ENCODE data around the gene TESK1.
A peak's percentile ranks its signal among the peaks of the same experiment; 100 is the strongest.
"Not testable (repeated sequence)": the region's sequence is repeated elsewhere in the genome, so short reads cannot be mapped to it uniquely, and the experiment has no call there.

The TESK1 gene

GRCh38 chr9:35615981-35616680, 11.1 kb downstream of the TESK1 start:
- DNase-seq (ENCODE audit: low spot score): no peak

- DNase-seq (ENCODE audit: low spot score): peak; percentile 75
Observed at GRCh38 chr9:35616681-35617459, 11.8 kb downstream of the TESK1 start.

- DNase-seq (ENCODE audit: low spot score): no peak
Observed at GRCh38 chr9:35617548-35617947, 12.5 kb downstream of the TESK1 start.

- DNase-seq (ENCODE audit: low spot score): no peak
Observed at GRCh38 chr9:35618325-35618727, 13.3 kb downstream of the TESK1 start, which contains the start of gene CD72. TSS of gene CD72 (minus strand) at chr9:35618413. CDS start at chr9:35618303, 110 bp downstream.

DNA sequence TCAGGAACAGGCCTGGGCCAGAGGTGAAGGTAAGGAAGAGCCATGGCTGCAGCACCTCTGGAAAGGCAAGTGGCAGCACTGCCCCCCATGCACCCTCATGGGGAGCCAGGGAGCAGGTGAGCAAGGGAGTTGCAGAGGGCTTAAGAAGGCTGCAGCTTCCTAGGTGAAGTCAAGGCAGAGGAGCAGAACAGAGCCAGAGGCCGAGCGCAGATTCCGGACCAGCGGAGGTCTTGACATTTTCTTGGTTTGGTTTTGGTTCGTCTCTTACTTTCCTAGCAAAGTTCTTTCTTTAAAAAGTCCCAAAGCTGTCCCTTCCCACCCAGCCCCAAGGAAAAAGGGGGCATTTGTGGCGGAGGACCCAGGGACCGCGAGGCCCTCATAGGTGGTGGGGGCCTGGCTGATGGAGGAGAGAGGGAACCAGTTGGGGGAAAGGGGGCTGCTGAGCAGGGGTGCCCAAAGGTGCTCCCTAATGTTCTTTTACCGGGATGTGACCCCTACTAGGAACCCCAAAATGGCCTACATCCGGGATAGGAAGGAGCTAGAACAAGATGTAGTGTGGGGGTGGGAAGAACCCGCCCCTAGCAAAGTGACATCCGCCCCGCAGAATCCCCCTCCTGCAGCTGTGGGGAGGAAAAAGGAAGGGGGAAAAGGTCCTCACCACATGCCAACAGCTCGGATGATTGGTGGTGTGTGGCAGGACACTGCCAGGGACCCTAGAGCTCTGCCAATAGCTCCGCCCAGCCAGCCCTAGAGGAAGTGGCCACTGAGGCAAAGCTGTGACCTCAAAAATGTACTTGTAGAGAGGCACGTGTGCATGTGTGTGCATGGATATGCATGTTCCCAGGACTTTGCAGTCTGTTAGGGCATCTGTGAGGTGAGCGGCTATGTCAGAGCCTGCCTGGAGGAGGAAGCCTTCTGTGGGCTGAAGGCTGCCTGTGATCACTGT, 14.1 kb downstream of the TESK1 start:
- DNase-seq (ENCODE audit: low spot score): no peak

GRCh38 chr9:35619800-35620158, 14.7 kb downstream of the TESK1 start:
- no peak for DNase-seq (ENCODE audit: low spot score)

DNA sequence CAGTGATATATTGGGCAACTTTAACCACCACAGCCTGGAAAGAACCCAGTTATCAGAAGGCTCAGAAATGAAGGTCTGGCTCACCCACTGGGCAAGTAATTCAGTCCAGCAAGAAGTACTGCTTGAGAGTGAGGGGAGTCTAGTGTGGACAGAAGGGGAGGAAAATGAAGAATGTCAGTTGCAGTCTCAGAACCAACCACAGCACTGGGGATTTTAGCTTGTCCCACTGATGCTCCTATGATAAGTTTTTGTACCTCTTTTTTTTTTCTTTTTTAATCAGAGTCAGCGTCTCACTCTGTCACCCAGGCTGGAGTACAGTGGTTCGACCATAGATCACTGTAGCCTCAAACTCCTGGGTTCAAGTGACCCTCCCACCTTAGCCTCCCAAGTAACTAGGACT, 22.5 kb downstream of the TESK1 start:
- no peak for DNase-seq (ENCODE audit: low spot score)

GRCh38 chr9:35628389-35628991, 23.4 kb downstream of the TESK1 start:
- DNase-seq (ENCODE audit: low spot score): no peak

GRCh38 chr9:35629597-35629996, 24.5 kb downstream of the TESK1 start:
- DNase-seq (ENCODE audit: low spot score): no peak

GRCh38 chr9:35635730-35636129, 30.7 kb downstream of the TESK1 start:
- DNase-seq (ENCODE audit: low spot score): no peak

DNA sequence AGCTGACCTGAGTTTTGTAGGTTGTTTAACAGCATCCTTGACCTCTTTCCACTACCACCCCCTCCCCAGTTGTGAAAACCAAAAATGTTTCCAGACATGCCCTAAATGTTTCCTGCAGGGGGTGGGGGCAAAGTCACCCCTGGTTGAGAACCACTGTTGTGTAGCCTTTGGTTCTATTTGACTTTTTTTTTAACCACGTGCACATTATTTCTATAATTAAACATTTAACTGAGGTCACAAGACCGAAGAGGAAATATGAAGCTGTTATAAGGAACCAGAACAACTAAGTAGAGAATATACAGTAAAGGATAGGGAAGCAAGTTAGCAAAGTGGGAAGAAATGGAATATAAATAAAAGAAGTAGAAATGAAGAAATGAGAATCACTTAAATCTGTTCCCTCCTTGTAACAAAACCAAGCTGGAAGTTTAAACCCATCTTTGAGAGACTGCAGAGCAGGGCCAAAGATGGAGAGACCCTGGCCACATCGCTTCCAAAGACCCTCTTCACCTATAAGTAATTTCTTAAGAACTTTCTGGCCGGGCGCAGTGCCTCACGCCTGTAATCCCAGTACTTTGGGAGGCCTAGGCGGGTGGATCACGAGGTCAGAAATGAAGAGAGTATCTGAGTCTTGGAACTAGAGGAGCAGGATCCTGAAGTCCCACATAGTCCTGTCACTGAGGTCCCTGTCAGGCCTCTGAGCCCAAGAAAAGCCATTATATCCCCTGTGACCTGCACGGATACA, 31.2 kb downstream of the TESK1 start:
- DNase-seq (ENCODE audit: low spot score): no peak

GRCh38 chr9:35636877-35637246, 31.8 kb downstream of the TESK1 start:
- DNase-seq (ENCODE audit: low spot score): not testable (repeated sequence)

DNA sequence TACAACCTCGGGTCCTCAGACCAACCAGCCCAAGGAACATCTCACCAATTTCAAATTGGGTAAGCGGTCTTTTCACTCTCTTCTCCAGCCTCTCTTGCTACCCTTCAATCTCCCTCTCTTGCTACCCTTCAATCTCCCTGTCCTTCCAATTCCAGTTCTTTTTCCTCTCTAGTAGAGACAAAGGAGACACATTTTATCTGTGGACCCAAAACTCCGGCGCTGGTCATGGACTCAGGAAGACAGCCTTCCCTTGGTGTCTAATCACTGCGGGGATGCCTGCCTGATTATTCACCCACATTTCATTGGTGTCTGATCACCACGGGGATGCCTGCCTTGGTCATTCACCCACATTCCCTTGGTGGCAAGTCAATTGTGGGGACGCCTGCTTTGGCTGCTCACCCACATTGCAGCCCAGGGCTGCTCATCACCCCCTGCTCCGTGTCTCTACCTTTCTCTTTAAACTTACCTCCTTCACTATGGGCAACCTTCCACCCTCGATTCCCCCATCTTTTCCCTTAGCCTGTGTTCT, 32.4 kb downstream of the TESK1 start:
- DNase-seq (ENCODE audit: low spot score): not testable (repeated sequence)

DNA sequence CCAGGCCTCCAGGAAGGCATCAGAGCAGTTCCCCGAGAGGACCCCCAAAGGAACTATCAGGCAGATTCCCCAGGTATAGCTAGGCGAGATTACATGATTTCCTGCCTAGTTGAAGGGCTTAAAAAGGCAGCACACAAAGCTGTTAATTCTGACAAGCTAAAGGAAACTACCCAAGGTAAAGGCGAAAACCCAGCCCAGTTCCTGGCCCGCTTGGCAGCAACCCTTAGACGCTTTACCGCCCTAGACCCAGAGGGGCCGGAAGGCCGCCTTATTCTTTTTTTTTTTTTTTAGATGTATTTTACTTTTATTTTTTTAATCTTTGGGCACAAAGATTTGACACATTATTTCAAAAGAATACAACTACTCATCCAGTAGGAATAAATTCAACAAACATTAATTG, 33.7 kb downstream of the TESK1 start:
- DNase-seq (ENCODE audit: low spot score): not testable (repeated sequence)

DNA sequence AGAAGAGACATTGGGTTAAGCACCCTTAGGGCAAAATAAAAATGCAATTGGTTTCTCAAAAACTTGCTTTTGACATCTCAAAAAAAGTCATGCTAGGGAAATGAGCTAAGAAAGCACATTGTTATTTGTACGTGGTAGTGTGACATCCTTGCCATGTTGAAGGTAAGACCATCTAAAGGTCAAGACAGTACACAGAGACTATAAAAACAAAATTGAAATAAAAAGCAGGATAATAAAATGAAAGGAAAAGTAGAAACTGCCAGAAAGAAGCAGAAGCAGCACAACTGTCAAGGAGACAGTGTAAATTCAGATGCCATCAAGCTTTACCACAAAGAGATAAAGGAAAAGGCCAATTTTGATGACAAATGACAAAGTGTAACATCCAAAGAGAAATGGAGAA, 34.2 kb downstream of the TESK1 start:
- not testable (repeated sequence) for DNase-seq (ENCODE audit: low spot score)

GRCh38 chr9:35639631-35640030, 34.6 kb downstream of the TESK1 start:
- DNase-seq (ENCODE audit: low spot score): no peak

- DNase-seq (ENCODE audit: low spot score): not testable (repeated sequence)
Observed at GRCh38 chr9:35640431-35640830, 35.4 kb downstream of the TESK1 start.

DNA sequence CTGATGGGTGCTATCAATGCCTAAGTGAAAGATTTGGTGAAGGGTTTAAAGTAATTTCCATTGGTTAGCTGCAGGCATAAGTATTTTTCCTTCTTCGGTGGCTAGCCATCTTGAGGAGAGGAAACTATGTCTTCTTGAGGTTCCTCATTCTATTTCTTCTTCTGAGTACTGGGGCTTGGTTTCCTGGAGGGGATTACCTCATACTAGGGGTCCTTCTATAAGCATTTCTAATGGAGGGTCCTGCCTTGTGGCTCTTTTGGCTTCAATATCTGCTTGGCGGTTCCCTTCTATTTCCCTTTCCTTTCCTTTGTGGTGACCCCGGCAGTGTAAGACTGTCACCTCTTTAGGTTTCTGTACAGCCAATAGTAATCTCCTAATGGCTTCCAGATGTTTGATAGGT, 36.4 kb downstream of the TESK1 start:
- not testable (repeated sequence) for DNase-seq (ENCODE audit: low spot score)

GRCh38 chr9:35643046-35643445, 38.0 kb downstream of the TESK1 start:
- DNase-seq (ENCODE audit: low spot score): no peak

GRCh38 chr9:35645736-35646135, 40.7 kb downstream of the TESK1 start:
- DNase-seq (ENCODE audit: low spot score): not testable (repeated sequence)

DNA sequence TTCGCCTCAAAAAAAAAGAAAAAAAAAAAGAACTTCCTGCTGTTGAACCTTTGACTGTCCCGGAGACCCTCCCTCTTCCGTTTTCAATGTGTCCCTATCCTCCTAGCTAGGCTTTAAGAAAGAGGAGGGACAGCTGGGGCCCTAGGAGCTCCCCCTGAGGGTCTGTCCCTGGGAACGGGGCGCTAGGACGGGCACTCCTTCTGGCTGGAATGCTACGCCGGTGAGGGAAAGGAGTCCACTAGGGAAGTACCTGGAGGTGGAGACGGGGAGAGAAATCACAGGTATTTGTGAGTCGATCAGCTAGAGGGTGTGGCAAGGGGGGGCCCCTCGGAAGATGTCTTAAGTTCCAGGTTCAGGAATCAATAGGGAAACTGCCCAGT, 41.1 kb downstream of the TESK1 start:
- no peak for DNase-seq (ENCODE audit: low spot score)

Data from AG08396 (cell line).